Erythroblast (primary cell): ENCODE measurements around the gene LHX1.

Experiments
- GATA1 ChIP-seq: IDR thresholded peaks from 2 replicates; pipeline ENCODE4 v1.6.1; 2011; ENCODE audit warnings: low read depth, mild to moderate bottlenecking, control low read depth, low read length, moderate library complexity
- POLR2A ChIP-seq: IDR thresholded peaks from 2 replicates; pipeline ENCODE4 v1.6.1; 2011; ENCODE audit warnings: mild to moderate bottlenecking, low read length

- TF ChIP-seq POLR2A (no peak), GATA1 (no peak)
Observed at GRCh38 chr17:36932694-36933511, 4.4 kb upstream of the LHX1 start.
